Fibroblast of mammary gland (primary cell): ENCODE results near the gene CCDC59.
A peak's percentile ranks its signal among the peaks of the same experiment; 100 is the strongest.

ENCODE experiments used
- DNase-seq: peaks from one replicate; pipeline ENCODE4 v3.0.0-alpha.2; 2010; ENCODE audit warnings: low read depth
- H3K4me3 ChIP-seq: 2 replicates; pipeline ENCODE4 v1.5.1; 2011; ENCODE audit warnings: low read depth, mild to moderate bottlenecking, low read length, moderate library complexity; ENCODE audit not compliant: control insufficient read depth
- CTCF ChIP-seq: conservative IDR thresholded peaks from 2 replicates; pipeline ENCODE4 v1.5.1; 2011; ENCODE audit warnings: low read depth, low read length, inconsistent platforms; ENCODE audit not compliant: control insufficient read depth, insufficient read depth

The CCDC59 gene, protein sequence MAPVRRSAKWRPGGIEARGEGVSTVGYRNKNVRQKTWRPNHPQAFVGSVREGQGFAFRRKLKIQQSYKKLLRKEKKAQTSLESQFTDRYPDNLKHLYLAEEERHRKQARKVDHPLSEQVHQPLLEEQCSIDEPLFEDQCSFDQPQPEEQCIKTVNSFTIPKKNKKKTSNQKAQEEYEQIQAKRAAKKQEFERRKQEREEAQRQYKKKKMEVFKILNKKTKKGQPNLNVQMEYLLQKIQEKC

GRCh38 chr12:82358200-82359114 is at the start of gene CCDC59, which contains the start of gene METTL25:
TSS of gene CCDC59 (minus strand) at chr12:82358387. CDS start at chr12:82358376, 11 bp downstream.
TSS of gene METTL25 (plus strand) at chr12:82358529. CDS start at chr12:82358566, 37 bp downstream.
- peak; percentile 98 for DNase-seq
- H3K4me3 ChIP-seq = peak within 1 kb of the TSS; percentile 95
- TF ChIP-seq CTCF = peak; percentile 71

DNA sequence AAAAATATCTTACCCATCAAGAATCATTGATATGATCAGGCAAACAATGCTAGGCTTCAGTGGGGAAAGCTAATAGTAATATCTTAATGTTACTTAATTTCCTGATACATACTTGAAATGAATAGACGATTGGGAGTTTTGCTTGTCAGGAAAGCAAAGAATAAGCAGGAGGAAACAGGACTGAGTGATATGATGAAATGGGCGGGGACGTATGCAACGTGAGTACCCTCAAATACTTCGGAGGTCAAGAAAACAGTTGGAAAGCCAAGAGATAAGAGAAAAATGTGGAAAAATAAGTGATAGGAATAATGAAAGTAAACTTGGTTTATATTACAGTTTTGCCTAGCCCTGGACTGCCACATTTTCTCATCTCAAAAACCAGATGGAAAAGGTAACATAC is 49.3 kb upstream of the CCDC59 start:
- TF ChIP-seq CTCF = no peak
- no peak for DNase-seq
- no peak overlapping the region for H3K4me3 ChIP-seq

- H3K4me3 ChIP-seq = no peak overlapping the region
- DNase-seq = no peak
- no peak for TF ChIP-seq CTCF
Measured at GRCh38 chr12:82406651-82407050, 48.5 kb upstream of the CCDC59 start.

DNA sequence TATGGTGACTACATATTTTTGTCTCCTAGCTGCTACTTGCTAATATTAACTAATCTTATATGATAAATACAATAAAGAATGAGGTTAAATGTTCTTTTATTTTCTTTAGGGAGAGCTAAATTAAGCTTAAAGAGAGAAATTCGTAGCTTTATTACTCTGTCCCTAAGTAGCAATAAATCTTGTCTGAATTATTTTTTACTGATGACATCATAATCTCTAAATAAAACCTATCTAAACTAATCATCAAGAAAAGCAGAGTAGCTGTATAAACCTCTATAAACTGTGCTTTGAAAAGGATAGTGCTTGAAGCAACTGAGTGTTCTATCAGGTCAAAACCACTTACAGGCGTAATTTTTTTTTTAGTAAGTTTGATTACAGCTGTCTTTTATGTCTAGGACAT is 42.6 kb upstream of the CCDC59 start:
- H3K4me3 ChIP-seq = no peak overlapping the region
- no peak for DNase-seq
- no peak for TF ChIP-seq CTCF

GRCh38 chr12:82398879-82399278 is 40.7 kb upstream of the CCDC59 start:
- H3K4me3 ChIP-seq = no peak overlapping the region
- no peak for TF ChIP-seq CTCF
- DNase-seq = no peak

DNA sequence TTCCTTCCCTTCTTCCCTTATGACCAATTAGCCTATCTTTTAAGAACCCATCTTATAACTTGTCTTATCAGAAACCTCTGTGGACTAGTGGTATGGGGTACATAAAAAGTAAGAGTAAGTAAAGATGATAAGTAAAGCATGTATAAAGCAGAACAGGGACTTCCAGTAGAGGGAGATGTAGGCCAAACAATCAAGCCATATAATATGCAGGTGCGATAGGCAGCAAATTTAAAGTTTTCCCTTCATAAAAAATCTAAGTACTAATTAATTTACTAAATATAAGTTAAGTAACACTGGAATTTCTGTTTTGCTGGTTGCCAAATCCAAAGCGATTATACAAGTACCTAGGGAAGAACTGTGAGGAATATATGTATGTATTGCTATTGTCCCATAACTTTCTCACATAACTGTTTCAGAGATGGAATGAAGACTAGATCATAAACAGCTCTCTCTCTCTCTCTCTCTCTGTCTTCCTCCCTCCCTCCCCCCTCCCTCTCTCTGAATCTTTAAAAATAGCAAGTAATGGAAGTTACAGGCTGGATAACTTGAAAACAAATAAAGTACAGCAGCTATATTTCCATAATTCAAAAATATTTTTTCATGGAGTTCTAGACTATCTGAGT is 25.9 kb upstream of the CCDC59 start:
- peak; percentile 54 for TF ChIP-seq CTCF
- peak; percentile 46 for DNase-seq
- H3K4me3 ChIP-seq = no peak overlapping the region
